Mesendoderm (in vitro differentiated cells): ENCODE measurements around the gene KRTAP3-1.
A peak's percentile ranks its signal among the peaks of the same experiment; 100 is the strongest.

Experiments
- DNase-seq: peaks from one replicate; pipeline ENCODE4 v3.0.0; 2013
- H2AK5ac ChIP-seq: 2 replicates; pipeline ENCODE4 v1.6.1; 2013; ENCODE audit warnings: low read length, inconsistent platforms
- H2BK120ac ChIP-seq: 2 replicates; pipeline ENCODE4 v1.6.1; 2013; ENCODE audit warnings: low read depth, mild to moderate bottlenecking, low read length, moderate library complexity, mixed read lengths
- H2BK15ac ChIP-seq: replicated peaks from 2 replicates; pipeline ENCODE4 v1.6.1; 2013; ENCODE audit warnings: low read depth, mild to moderate bottlenecking, moderate library complexity
- H2BK5ac ChIP-seq: 2 replicates; pipeline ENCODE4 v1.6.1; 2013; ENCODE audit warnings: low read length, inconsistent platforms
- H3K18ac ChIP-seq: 2 replicates; pipeline ENCODE4 v1.6.1; 2013; ENCODE audit warnings: mild to moderate bottlenecking, low read length, mixed read lengths
- H3K23ac ChIP-seq: one replicate; pipeline ENCODE4 v1.6.1; 2013; ENCODE audit warnings: low read length
- H3K27ac ChIP-seq: 2 replicates; pipeline ENCODE4 v1.5.1; 2013; ENCODE audit warnings: low read depth, mild to moderate bottlenecking, inconsistent platforms, low read length, moderate library complexity
- H3K27me3 ChIP-seq: 2 replicates; pipeline ENCODE4 v1.6.1; 2013; ENCODE audit warnings: low read length, control low read depth, mild to moderate bottlenecking, inconsistent platforms; ENCODE audit not compliant: insufficient read depth, poor library complexity
- H3K36me3 ChIP-seq: 2 replicates; pipeline ENCODE4 v1.6.1; 2013; ENCODE audit warnings: low read length, inconsistent platforms; ENCODE audit not compliant: control insufficient read depth, insufficient read depth
- H3K4ac ChIP-seq: one replicate; pipeline ENCODE4 v1.6.1; 2013; ENCODE audit warnings: low read depth, mild to moderate bottlenecking, low read length, moderate library complexity
- H3K4me1 ChIP-seq: 2 replicates; pipeline ENCODE4 v1.6.1; 2013; ENCODE audit warnings: low read depth, low read length, inconsistent platforms; ENCODE audit not compliant: control insufficient read depth
- H3K4me2 ChIP-seq: 2 replicates; pipeline ENCODE4 v1.6.1; 2013; ENCODE audit warnings: low read length
- H3K4me3 ChIP-seq: 2 replicates; pipeline ENCODE4 v1.5.1; 2013; ENCODE audit warnings: mild to moderate bottlenecking, low read length
- H3K56ac ChIP-seq: one replicate; pipeline ENCODE4 v1.6.1; 2013; ENCODE audit warnings: low read length
- H3K79me1 ChIP-seq: 2 replicates; pipeline ENCODE4 v1.6.1; 2013; ENCODE audit warnings: low read length, inconsistent platforms
- H3K79me2 ChIP-seq: 2 replicates; pipeline ENCODE4 v1.6.1; 2013; ENCODE audit warnings: mild to moderate bottlenecking, low read length; ENCODE audit not compliant: control insufficient read depth, insufficient read depth
- H3K9ac ChIP-seq: 2 replicates; pipeline ENCODE4 v1.6.1; 2013; ENCODE audit warnings: low read length, inconsistent platforms
- H4K5ac ChIP-seq: one replicate; pipeline ENCODE4 v1.6.1; 2013; ENCODE audit warnings: low read length
- H4K8ac ChIP-seq: one replicate; pipeline ENCODE4 v1.6.1; 2013; ENCODE audit warnings: low read depth, mild to moderate bottlenecking, control low read depth, low read length, moderate library complexity
- WGBS: extraction: QIAGEN DNeasy Blood & Tissue Kit; methylation state at CpG from one replicate; pipeline ENCODE4 v1.1.7; 2013; ENCODE audit warnings: low lambda C conversion rate, missing lambda C conversion rate; ENCODE audit not compliant: insufficient coverage; ENCODE audit errors: extremely low coverage; 5-methylcytosine and 5-hydroxymethylcytosine counted together

KRTAP3-1 gene

GRCh38 chr17:40981115-40981514, 27.8 kb downstream of the KRTAP3-1 start:
- Histone ChIP-seq H3K27me3 (no peaks in the 10 kb centered on the region), H3K18ac (no peak overlapping the region), H3K79me1 (no peaks in the 10 kb centered on the region), H2BK15ac (no peak overlapping the region), H3K4me2 (no peak overlapping the region), H3K23ac (no peak overlapping the region), H4K5ac (no peak overlapping the region), H3K9ac (no peak overlapping the region), H2AK5ac (no peak overlapping the region), H3K4me3 (no peak overlapping the region), H3K56ac (no peak overlapping the region), H2BK5ac (no peak overlapping the region), H3K4me1 (no peaks in the 10 kb centered on the region), H3K4ac (no peak overlapping the region), H3K27ac (no peak overlapping the region), H2BK120ac (no peak overlapping the region), H3K36me3 (no peaks in the 10 kb centered on the region), H4K8ac (no peak overlapping the region), H3K79me2 (no peaks in the 10 kb centered on the region)
- WGBS = no CpG with 5 or more reads among the region's 5 CpGs
- DNase-seq = no peak

GRCh38 chr17:40980596-40980995, 28.3 kb downstream of the KRTAP3-1 start:
- Histone ChIP-seq H2AK5ac (no peak overlapping the region), H3K79me1 (no peaks in the 10 kb centered on the region), H3K27me3 (no peaks in the 10 kb centered on the region), H3K4me3 (no peak overlapping the region), H3K18ac (no peak overlapping the region), H3K36me3 (no peaks in the 10 kb centered on the region), H3K27ac (no peak overlapping the region), H2BK15ac (no peak overlapping the region), H3K4me2 (no peak overlapping the region), H3K23ac (no peak overlapping the region), H4K8ac (no peak overlapping the region), H3K56ac (no peak overlapping the region), H3K4ac (no peak overlapping the region), H2BK120ac (no peak overlapping the region), H4K5ac (no peak overlapping the region), H2BK5ac (no peak overlapping the region), H3K79me2 (no peaks in the 10 kb centered on the region), H3K9ac (no peak overlapping the region), H3K4me1 (no peaks in the 10 kb centered on the region)
- peak; percentile 1 for DNase-seq
- no CpG with 5 or more reads among the region's 8 CpGs for WGBS

GRCh38 chr17:40980117-40980516, 28.8 kb downstream of the KRTAP3-1 start:
- no CpG with 5 or more reads among the region's 3 CpGs for WGBS
- H3K4me3 ChIP-seq = no peak overlapping the region
- no peak overlapping the region for H2BK15ac ChIP-seq
- no peaks in the 10 kb centered on the region for H3K27me3 ChIP-seq
- H4K8ac ChIP-seq = no peak overlapping the region
- H3K27ac ChIP-seq = no peak overlapping the region
- H3K4me2 ChIP-seq = no peak overlapping the region
- H4K5ac ChIP-seq = no peak overlapping the region
- no peaks in the 10 kb centered on the region for H3K79me2 ChIP-seq
- H2BK120ac ChIP-seq = no peak overlapping the region
- H3K9ac ChIP-seq = no peak overlapping the region
- H3K23ac ChIP-seq = no peak overlapping the region
- H3K36me3 ChIP-seq = no peaks in the 10 kb centered on the region
- no peak overlapping the region for H2AK5ac ChIP-seq
- DNase-seq = peak; percentile 65
- H3K4me1 ChIP-seq = no peaks in the 10 kb centered on the region
- H3K56ac ChIP-seq = no peak overlapping the region
- no peak overlapping the region for H3K18ac ChIP-seq
- H2BK5ac ChIP-seq = no peak overlapping the region
- H3K4ac ChIP-seq = no peak overlapping the region
- no peaks in the 10 kb centered on the region for H3K79me1 ChIP-seq

GRCh38 chr17:40978575-40979151, 30.3 kb downstream of the KRTAP3-1 start:
- no peak for DNase-seq
- H3K27ac ChIP-seq = no peak overlapping the region
- H3K27me3 ChIP-seq = no peaks in the 10 kb centered on the region
- H3K9ac ChIP-seq = no peak overlapping the region
- no CpG with 5 or more reads among the region's 13 CpGs for WGBS
- no peaks in the 10 kb centered on the region for H3K79me1 ChIP-seq
- no peaks in the 10 kb centered on the region for H3K36me3 ChIP-seq
- no peak overlapping the region for H3K23ac ChIP-seq
- H2BK15ac ChIP-seq = no peak overlapping the region
- no peak overlapping the region for H3K18ac ChIP-seq
- H4K8ac ChIP-seq = no peak overlapping the region
- no peak overlapping the region for H3K4ac ChIP-seq
- no peak overlapping the region for H2BK5ac ChIP-seq
- no peak overlapping the region for H2AK5ac ChIP-seq
- H3K4me2 ChIP-seq = no peak overlapping the region
- no peak overlapping the region for H3K56ac ChIP-seq
- no peak overlapping the region for H3K4me3 ChIP-seq
- H3K4me1 ChIP-seq = no peaks in the 10 kb centered on the region
- no peak overlapping the region for H4K5ac ChIP-seq
- H3K79me2 ChIP-seq = no peaks in the 10 kb centered on the region
- H2BK120ac ChIP-seq = no peak overlapping the region

GRCh38 chr17:40975516-40975915, 33.4 kb downstream of the KRTAP3-1 start:
- Histone ChIP-seq H2BK120ac (no peak overlapping the region), H3K4me3 (no peak overlapping the region), H3K23ac (no peak overlapping the region), H3K18ac (no peak overlapping the region), H3K79me2 (no peaks in the 10 kb centered on the region), H3K9ac (no peak overlapping the region), H3K4me1 (no peaks in the 10 kb centered on the region), H3K4me2 (no peak overlapping the region), H4K5ac (no peak overlapping the region), H2BK15ac (no peak overlapping the region), H2AK5ac (no peak overlapping the region), H3K4ac (no peak overlapping the region), H3K27ac (no peak overlapping the region), H4K8ac (no peak overlapping the region), H3K36me3 (no peaks in the 10 kb centered on the region), H3K56ac (no peak overlapping the region), H2BK5ac (no peak overlapping the region), H3K27me3 (no peaks in the 10 kb centered on the region), H3K79me1 (no peaks in the 10 kb centered on the region)
- no peak for DNase-seq

- no peak overlapping the region for H2BK120ac ChIP-seq
- no peaks in the 10 kb centered on the region for H3K79me1 ChIP-seq
- H3K9ac ChIP-seq = no peak overlapping the region
- WGBS = 100% methylated on average over 2 of the region's 3 CpGs
- no peak overlapping the region for H4K5ac ChIP-seq
- no peak overlapping the region for H2BK5ac ChIP-seq
- no peaks in the 10 kb centered on the region for H3K36me3 ChIP-seq
- H3K27me3 ChIP-seq = no peaks in the 10 kb centered on the region
- no peak overlapping the region for H3K18ac ChIP-seq
- no peaks in the 10 kb centered on the region for H3K79me2 ChIP-seq
- no peak overlapping the region for H2AK5ac ChIP-seq
- H3K23ac ChIP-seq = no peak overlapping the region
- H4K8ac ChIP-seq = no peak overlapping the region
- no peak overlapping the region for H3K4me3 ChIP-seq
- no peak overlapping the region for H3K4me2 ChIP-seq
- H3K56ac ChIP-seq = no peak overlapping the region
- H3K4ac ChIP-seq = no peak overlapping the region
- H2BK15ac ChIP-seq = no peak overlapping the region
- no peaks in the 10 kb centered on the region for H3K4me1 ChIP-seq
- no peak for DNase-seq
- H3K27ac ChIP-seq = no peak overlapping the region
These were observed 34.6 kb downstream of the KRTAP3-1 start for GRCh38 chr17:40974366-40974765.
